ENCODE results near the gene GNRH2. TPM values are rescaled to one million over a fixed set of nuclear protein-coding genes. Genes with fewer than 3 reads are reported as not detected.

The GNRH2 gene
- total RNA-seq, 4 donors from 2014 or later: not detected

- no peak for TF ChIP-seq CTCF (IDR thresholded peaks at IDR 0.05; ENCODE audit: low read depth)
Measured at GRCh38 chr20:3090565-3090964, 47.1 kb downstream of the GNRH2 start.

DNA sequence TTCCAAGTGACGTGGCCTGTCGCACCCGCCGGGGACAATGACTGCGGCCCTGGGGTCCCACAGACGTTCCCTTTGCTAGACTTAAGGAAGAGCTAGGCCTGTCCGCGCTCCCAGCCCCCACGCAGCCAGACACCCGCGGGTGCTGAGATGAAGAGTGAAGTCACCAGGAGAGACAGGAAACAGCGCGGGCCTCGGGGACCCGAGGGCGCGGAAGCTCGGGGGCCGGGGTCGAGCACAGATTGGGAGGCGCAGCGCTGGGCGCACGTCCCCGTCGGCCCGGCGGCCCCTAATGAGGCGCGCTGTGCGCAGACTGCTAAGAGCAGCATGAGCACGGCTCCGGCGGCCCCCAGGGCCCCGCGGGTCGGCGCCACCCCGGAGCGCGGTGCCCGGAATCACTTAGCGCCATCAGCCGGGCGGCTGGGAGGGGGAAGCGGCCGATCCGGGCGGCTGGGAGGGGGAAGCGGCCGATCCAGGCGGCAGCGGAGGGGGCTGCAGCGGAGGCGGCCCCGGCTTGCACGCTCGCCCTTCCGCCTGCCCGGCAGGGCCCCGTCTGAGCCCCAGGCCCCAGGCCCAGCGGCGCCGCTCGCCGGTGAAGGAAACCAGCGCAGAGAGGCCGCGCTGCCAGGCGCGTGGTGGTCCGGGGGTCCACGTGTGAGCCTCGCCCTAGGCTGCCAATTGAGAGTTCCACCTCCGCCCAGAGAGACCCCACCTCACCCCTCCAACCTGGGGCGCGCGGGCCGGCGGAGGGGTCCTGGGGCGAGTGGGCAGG, 49.4 kb downstream of the GNRH2 start:
- TF ChIP-seq CTCF (IDR thresholded peaks at IDR 0.05; ENCODE audit: low read depth): no peak

DNA sequence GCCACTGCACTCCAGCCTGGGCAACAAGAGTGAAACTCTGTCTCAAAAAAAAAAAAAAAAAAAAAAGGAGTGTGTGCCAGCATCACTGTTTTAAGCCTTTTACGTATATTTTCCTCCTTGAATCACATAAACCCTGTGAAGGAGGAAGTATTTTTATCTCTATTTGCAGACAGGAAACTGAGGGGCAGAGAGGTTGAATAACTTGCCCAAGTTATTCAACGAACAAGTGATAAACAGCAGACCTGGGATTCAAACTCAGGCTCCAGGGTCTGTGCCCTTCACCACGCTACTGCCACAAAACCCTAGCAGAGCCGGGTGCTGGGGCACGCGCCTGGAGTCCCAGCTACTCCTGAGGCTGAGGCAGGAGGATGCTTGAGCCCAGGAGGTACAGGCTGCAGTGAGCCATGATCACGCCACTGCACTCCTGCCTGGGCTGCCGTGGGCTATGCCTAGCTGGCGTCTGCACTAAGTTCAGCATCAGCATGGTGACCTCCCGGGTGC, 50.5 kb downstream of the GNRH2 start:
- no peak for TF ChIP-seq CTCF (IDR thresholded peaks at IDR 0.05; ENCODE audit: low read depth)

DNA sequence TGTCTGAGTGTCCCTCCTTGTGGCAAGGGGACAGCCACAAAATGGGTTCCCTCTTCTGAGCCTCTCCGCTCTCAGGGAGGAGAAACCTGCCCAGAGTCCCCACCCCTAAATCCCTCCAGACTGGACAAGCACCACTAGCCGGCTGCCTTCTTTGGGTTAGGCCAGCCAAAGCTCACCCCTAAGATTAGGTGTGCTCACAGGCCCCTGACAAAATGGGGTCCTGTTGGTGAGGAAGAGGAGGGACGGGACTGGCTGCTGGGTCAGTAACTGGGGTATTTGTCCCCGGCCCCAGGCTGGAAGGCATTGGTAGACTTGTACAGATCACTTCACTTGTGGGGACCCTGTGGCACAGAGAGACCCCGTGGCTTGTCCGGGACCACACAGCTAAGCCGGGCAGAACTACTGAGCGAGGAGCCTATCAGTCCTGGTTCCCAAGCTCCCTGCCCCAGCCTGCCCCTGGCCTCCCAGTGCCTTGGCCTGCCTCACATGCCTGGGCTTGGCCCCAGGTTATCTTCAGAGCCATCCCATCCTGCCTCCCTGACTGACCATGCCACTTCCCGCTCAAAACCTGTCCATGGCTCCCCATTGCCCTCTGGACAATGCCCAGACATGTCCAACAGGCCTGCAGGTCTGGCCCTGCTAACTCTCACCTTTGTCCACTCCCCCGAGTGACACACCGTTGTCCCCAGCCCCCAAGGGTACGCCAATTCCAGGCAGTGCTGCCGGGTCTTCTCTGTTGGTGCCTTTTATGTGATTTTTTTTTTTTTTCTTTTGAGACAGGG, 51.6 kb downstream of the GNRH2 start:
- no peak for TF ChIP-seq CTCF (IDR thresholded peaks at IDR 0.05; ENCODE audit: low read depth)

Other genes with a start within 250 kb of the GNRH2 start
- 10 to 100 TPM in 3 of 4 donors, 1 to 10 TPM in 1; 9.8 to 85.5 (median 19.9) TPM for gene CPXM1, start 243.0 kb upstream of the GNRH2 start, total RNA-seq
- 1 to 10 TPM in 1 of 4 donors, not detected in 3; 2.3 TPM for gene C20orf141, start 228.6 kb upstream of the GNRH2 start, total RNA-seq
- not detected for gene TMEM239, start 227.3 kb upstream of the GNRH2 start, total RNA-seq
- gene PCED1A, start 203.0 kb upstream of the GNRH2 start, total RNA-seq: 10 to 100 TPM; 24.0 to 39.7 (median 26.8) TPM
- 10 to 100 TPM; 23.3 to 45.2 (median 26.3) TPM for gene VPS16, start 202.9 kb upstream of the GNRH2 start, total RNA-seq
- 10 to 100 TPM; 64.4 to 99.5 (median 95.3) TPM for gene PTPRA, start 170.1 kb upstream of the GNRH2 start, total RNA-seq
- 10 to 100 TPM; 20.5 to 47.5 (median 30.4) TPM for gene MRPS26, start 2.4 kb downstream of the GNRH2 start, total RNA-seq
- gene OXT, start 28.0 kb downstream of the GNRH2 start, total RNA-seq: 1 to 10 TPM in 3 of 4 donors, not detected in 1; 2.0 to 3.5 (median 2.3) TPM
- 1 to 10 TPM in 2 of 4 donors, not detected in 2; 4.3 to 4.6 TPM for gene AVP, start 41.1 kb downstream of the GNRH2 start, total RNA-seq
- 10 to 100 TPM; 10.3 to 12.2 (median 11.1) TPM for gene FASTKD5, start 116.2 kb downstream of the GNRH2 start, total RNA-seq
- gene UBOX5, start 116.2 kb downstream of the GNRH2 start, total RNA-seq: 1 to 10 TPM; 3.6 to 7.9 (median 4.6) TPM
- 1 to 10 TPM; 2.8 to 7.9 (median 5.2) TPM for gene LZTS3, start 129.9 kb downstream of the GNRH2 start, total RNA-seq
- gene DDRGK1, start 161.1 kb downstream of the GNRH2 start, total RNA-seq: 10 to 100 TPM; 34.6 to 73.3 (median 64.0) TPM
- 10 to 100 TPM; 21.8 to 51.8 (median 38.8) TPM for gene ITPA, start 165.9 kb downstream of the GNRH2 start, total RNA-seq
- gene SLC4A11, start 195.6 kb downstream of the GNRH2 start, total RNA-seq: 1 to 10 TPM in 1 of 4 donors, under 1 TPM in 2, not detected in 1; 0.33 to 5.3 (median 0.51) TPM

Measured in subcutaneous adipose tissue (tissue), 4 donors.